ENCODE measurements around the gene TGFBR3. TPM values are rescaled to one million over a fixed set of nuclear protein-coding genes. Genes with fewer than 3 reads are reported as not detected.

The TGFBR3 gene
- total RNA-seq, 2 experiments from 2014 or later, result 31.5 to 36.6 TPM

- Mint-ChIP-seq H3K4me1 (ENCODE audit: low read depth) (peaks cover 29% of the 10 kb centered on the region), H3K4me3 (no peak overlapping the region), H3K36me3 (ENCODE audit: low read depth) (peaks cover 22% of the 10 kb centered on the region), H3K27me3 (no peaks in the 10 kb centered on the region), H3K27ac (no peak overlapping the region), H3K9me3 (no peaks in the 10 kb centered on the region)
- Histone ChIP-seq H3K27ac (ENCODE audit: low read depth in 1 of 2, low read length in 2 of 2) (no peak overlapping the region), H3K4me1 (ENCODE audit: insufficient read depth, low read length) (peaks cover 19% of the 10 kb centered on the region), H3K9me3 (ENCODE audit: control insufficient read depth in 1 of 2, insufficient read depth in 1 of 2, low read length in 2 of 2) (no peaks in the 10 kb centered on the region), H3K27me3 (ENCODE audit: control insufficient read depth in 1 of 2, insufficient read depth in 2 of 2, low read length in 2 of 2) (no peaks in the 10 kb centered on the region), H3K36me3 (ENCODE audit: insufficient read depth, low read length) (peaks cover 9% of the 10 kb centered on the region), H3K4me3 (ENCODE audit: low read length) (no peak overlapping the region)
- DNase-seq, result no peak
- ChIA-PET CTCF (no interaction called here), POLR2A (no interaction called here)
- no peak for TF ChIP-seq CTCF (IDR thresholded peaks at IDR 0.05)
- intact Hi-C loops (cut with DNase I, micrococcal nuclease), result no loop called here
- no peak for ATAC-seq (ENCODE audit: poor library complexity)
Measured at GRCh38 chr1:91735266-91735845, 150.6 kb downstream of the TGFBR3 start.

GRCh38 chr1:91734761-91735160 lies 151.2 kb downstream of the TGFBR3 start:
- H3K9me3 ChIP-seq (ENCODE audit: control insufficient read depth in 1 of 2, insufficient read depth in 1 of 2, low read length in 2 of 2), result no peaks in the 10 kb centered on the region
- ChIA-PET POLR2A (no interaction called here), CTCF (no interaction called here)
- no peaks in the 10 kb centered on the region for H3K27me3 ChIP-seq (ENCODE audit: control insufficient read depth in 1 of 2, insufficient read depth in 2 of 2, low read length in 2 of 2)
- no peak for ATAC-seq (ENCODE audit: poor library complexity)
- H3K27ac ChIP-seq (ENCODE audit: low read depth in 1 of 2, low read length in 2 of 2), result no peak overlapping the region
- H3K36me3 ChIP-seq (ENCODE audit: insufficient read depth, low read length), result peaks cover 9% of the 10 kb centered on the region
- intact Hi-C loops (cut with DNase I, micrococcal nuclease), result no loop called here
- Mint-ChIP-seq H3K27me3 (no peaks in the 10 kb centered on the region), H3K4me1 (ENCODE audit: low read depth) (peaks cover 35% of the 10 kb centered on the region), H3K9me3 (no peaks in the 10 kb centered on the region), H3K4me3 (no peak overlapping the region), H3K27ac (no peak overlapping the region), H3K36me3 (ENCODE audit: low read depth) (peaks cover 27% of the 10 kb centered on the region)
- peaks cover 24% of the 10 kb centered on the region for H3K4me1 ChIP-seq (ENCODE audit: insufficient read depth, low read length)
- H3K4me3 ChIP-seq (ENCODE audit: low read length), result no peak overlapping the region
- TF ChIP-seq CTCF (IDR thresholded peaks at IDR 0.05), result no peak
- peak in 1 of 14 experiments; percentile 28 for DNase-seq

- intact Hi-C loops (cut with DNase I, micrococcal nuclease), result no loop called here
- H3K9me3 ChIP-seq (ENCODE audit: control insufficient read depth in 1 of 2, insufficient read depth in 1 of 2, low read length in 2 of 2), result no peaks in the 10 kb centered on the region
- H3K4me3 ChIP-seq (ENCODE audit: low read length), result no peak overlapping the region
- Mint-ChIP-seq H3K4me3 (no peak overlapping the region), H3K36me3 (ENCODE audit: low read depth) (peaks cover 20% of the 10 kb centered on the region), H3K9me3 (no peaks in the 10 kb centered on the region), H3K27me3 (no peaks in the 10 kb centered on the region), H3K4me1 (ENCODE audit: low read depth) (peaks cover 40% of the 10 kb centered on the region), H3K27ac (no peak overlapping the region)
- no peaks in the 10 kb centered on the region for H3K27me3 ChIP-seq (ENCODE audit: control insufficient read depth in 1 of 2, insufficient read depth in 2 of 2, low read length in 2 of 2)
- peaks cover 4% of the 10 kb centered on the region for H3K36me3 ChIP-seq (ENCODE audit: insufficient read depth, low read length)
- no peak overlapping the region for H3K27ac ChIP-seq (ENCODE audit: low read depth in 1 of 2, low read length in 2 of 2)
- DNase-seq, result no peak
- no peak for TF ChIP-seq CTCF (IDR thresholded peaks at IDR 0.05)
- CTCF ChIA-PET, result interaction anchor here (0.5 kb wide), 1 partner anchor 33 kb away, joined by 3 read pairs; no protein-coding TSS in a partner anchor
- POLR2A ChIA-PET, result no interaction called here
- peaks cover 28% of the 10 kb centered on the region for H3K4me1 ChIP-seq (ENCODE audit: insufficient read depth, low read length)
- ATAC-seq (ENCODE audit: poor library complexity), result no peak
Measured at GRCh38 chr1:91733108-91733710, 152.7 kb downstream of the TGFBR3 start.
